ENCODE measurements around the gene MSANTD2.

DNA sequence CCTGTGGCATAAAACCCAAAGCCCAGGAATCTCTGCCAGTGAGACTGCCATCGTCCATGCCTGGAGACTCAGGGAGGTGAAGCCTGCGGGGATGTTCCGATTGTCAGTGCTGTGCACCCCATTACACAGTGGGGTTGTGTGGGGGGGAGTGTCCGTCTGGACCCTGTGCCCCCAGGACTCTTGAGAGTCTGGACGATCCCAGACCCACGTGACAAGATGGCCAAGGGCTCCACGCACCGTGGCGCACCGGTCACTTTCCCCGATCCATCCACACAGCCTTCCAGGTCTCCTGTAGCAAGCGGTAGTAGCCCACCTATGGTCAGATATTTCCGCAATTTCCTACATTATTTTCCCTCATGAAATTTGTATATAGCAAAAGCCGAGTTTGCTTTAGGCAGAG is 81.4 kb downstream of the MSANTD2 start:
- no peak for TF ChIP-seq BHLHE40 (IDR thresholded peaks at IDR 0.05; ENCODE audit: borderline replicate concordance)
- no peak for TF ChIP-seq SUZ12 (IDR thresholded peaks at IDR 0.05)
- TF ChIP-seq SP1 (IDR thresholded peaks at IDR 0.05), result no peak
